ENCODE data around the gene COL25A1. TPM values are rescaled to one million over a fixed set of nuclear protein-coding genes. Genes with fewer than 3 reads are reported as not detected.

Gene COL25A1
- total and polyA plus RNA-seq, 2 donors (not counting 3 experiments of a cell fraction or from before 2014, with no cell fraction given) = 0.21 to 3.5 TPM

- intact Hi-C loops (cut with micrococcal nuclease) = no loop called here
- dilution Hi-C loops (cut with MboI; ENCODE audit: extremely low pct_ligation_motif_present, low sequenced_read_pairs) = no loop called here
- Histone ChIP-seq H3K4me3 (replicated peaks in 1 of 3; ENCODE audit: insufficient read depth in 1 of 3, low read depth in 1 of 3, low read length in 3 of 3) (no peak overlapping the region), H3K9me3 (replicated peaks; ENCODE audit: control insufficient read depth, insufficient read depth, low read length) (no peaks in the 10 kb centered on the region), H3K27me3 (ENCODE audit: control insufficient read depth in 2 of 2, insufficient read depth in 2 of 2, low read length in 2 of 2) (no peaks in the 10 kb centered on the region), H3K9ac (replicated peaks; ENCODE audit: extremely low read depth, insufficient read depth, low read length) (no peak overlapping the region), H3K79me2 (ENCODE audit: control insufficient read depth, insufficient read depth, low read length) (no peaks in the 10 kb centered on the region), H3K27ac (ENCODE audit: insufficient read depth, low read depth, low read length) (no peak overlapping the region), H3K9me1 (replicated peaks; ENCODE audit: control insufficient read depth, extremely low read depth, insufficient read depth, low read length) (no peaks in the 10 kb centered on the region), H3K4me1 (ENCODE audit: control insufficient read depth, extremely low read depth, insufficient read depth, low read length) (no peaks in the 10 kb centered on the region), H4K20me1 (replicated peaks; ENCODE audit: control insufficient read depth, extremely low read depth, insufficient read depth, low read length) (no peaks in the 10 kb centered on the region), H2AFZ (ENCODE audit: low read depth, low read length) (no peak overlapping the region), H3K4me2 (ENCODE audit: insufficient read depth, low read length) (no peak overlapping the region), H3K36me3 (ENCODE audit: control insufficient read depth in 2 of 2, extremely low read depth in 1 of 2, insufficient read depth in 2 of 2, low read length in 2 of 2) (no peaks in the 10 kb centered on the region)
- BruUV-seq (replicated peaks) = no TSS peak
- ChIA-PET POLR2A (no interaction called here), CTCF (no interaction called here)
- no peak for TF ChIP-seq GATA2 (IDR thresholded peaks at IDR 0.05; ENCODE audit: insufficient read depth, insufficient read length, low read depth, low read length)
- TF ChIP-seq JUN (IDR thresholded peaks at IDR 0.05; ENCODE audit: borderline replicate concordance, insufficient read depth, insufficient read length, low read depth) = no peak
- no peak for TF ChIP-seq POLR2A (IDR thresholded peaks at IDR 0.05; ENCODE audit: low read depth, low read length)
- no peak for TF ChIP-seq CTCF (IDR thresholded peaks at IDR 0.05; ENCODE audit: extremely low read depth in 1 of 2, insufficient read depth in 1 of 2, low read depth in 1 of 2, low read length in 2 of 2)
- no peak for TF ChIP-seq MYC (IDR thresholded peaks at IDR 0.05; ENCODE audit: low read depth, low read length)
- TF ChIP-seq MAX (IDR thresholded peaks at IDR 0.05; ENCODE audit: insufficient read depth, insufficient read length) = no peak
- no peak for TF ChIP-seq POLR2AphosphoS5 (IDR thresholded peaks at IDR 0.05; ENCODE audit: insufficient read depth, low read depth, low read length)
- no peak for TF ChIP-seq FOS (IDR thresholded peaks at IDR 0.05; ENCODE audit: borderline replicate concordance, insufficient read depth, low read length)
- no peak for TF ChIP-seq EZH2 (IDR thresholded peaks at IDR 0.05; ENCODE audit: borderline replicate concordance, low read depth, low read length, severe bottlenecking)
- FAIRE-seq (no peak), DNase-seq (ENCODE audit: low read depth, low spot score) (no peak)
These were observed 180.9 kb downstream of the COL25A1 start for GRCh38 chr4:109121561-109121960.
